ENCODE measurements around the gene ANTXR1.

The ANTXR1 gene

DNA sequence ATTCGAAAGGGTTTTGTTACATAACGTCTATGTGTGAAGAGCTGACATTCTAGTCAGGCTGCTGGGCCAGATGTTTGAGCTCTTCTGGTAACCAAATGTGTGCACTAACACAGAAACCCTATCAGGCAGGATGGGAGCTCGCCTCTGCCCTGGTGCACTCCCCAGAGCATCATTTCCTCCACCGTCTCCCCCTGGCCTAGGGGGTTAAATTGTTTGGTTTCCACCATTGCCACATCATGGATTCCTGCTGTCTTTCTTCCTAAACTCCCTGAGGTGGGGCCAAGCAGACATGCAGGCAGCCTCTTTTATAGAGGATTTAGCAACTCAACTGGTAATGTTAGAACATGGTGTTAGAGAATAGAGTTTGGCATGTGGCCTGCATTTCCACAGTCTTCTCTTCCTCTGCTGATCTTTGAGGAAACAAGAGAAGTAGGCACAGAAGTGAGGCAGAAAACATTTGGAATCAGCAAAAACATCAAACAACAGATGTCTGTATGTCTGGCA is 87.3 kb downstream of the ANTXR1 start:
- no peak for DNase-seq

DNA sequence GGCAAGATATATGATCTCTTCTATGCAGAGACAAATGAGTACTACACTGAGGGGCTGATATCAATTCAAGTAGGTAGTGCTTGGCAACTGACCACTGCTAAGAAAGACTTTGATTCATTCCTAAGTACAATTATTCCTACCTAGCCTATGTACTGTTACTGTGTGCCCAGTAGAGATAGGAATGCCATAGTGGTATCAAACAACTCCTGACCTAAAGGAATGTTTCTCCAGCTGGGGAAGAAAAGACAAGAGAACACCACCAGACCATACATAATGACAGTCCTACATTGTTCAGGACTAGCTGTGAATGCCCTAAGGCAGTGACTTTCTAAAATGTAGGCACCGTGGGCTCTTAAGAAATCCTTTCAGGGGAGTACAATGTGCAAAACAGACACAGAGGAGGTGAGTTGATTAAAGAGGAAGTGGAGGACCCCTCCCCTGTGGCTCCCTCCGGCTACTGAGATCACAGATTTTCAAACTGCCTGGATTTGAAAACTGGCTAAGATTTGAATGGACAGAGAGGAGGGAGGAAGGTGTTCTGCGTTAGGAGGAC is 89.1 kb downstream of the ANTXR1 start:
- DNase-seq: no peak

DNA sequence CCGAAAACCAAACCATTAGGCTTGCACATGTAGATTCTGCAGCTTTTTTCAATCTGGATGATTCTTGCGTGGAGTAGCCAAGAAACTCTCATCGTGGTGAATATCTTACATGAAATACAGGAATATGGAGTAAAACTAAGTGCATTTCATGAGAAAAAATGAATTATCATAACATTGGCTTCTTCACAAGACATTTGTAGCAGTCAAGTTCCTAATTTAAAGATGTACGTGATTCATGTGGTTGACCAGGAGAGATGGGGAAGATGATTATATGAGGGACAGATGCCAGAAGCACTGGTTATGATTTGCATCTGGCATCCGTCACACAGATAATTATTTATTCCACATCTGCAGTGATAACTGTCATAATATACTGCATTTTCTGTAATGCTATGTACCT is 90.4 kb downstream of the ANTXR1 start:
- DNase-seq: no peak

DNA sequence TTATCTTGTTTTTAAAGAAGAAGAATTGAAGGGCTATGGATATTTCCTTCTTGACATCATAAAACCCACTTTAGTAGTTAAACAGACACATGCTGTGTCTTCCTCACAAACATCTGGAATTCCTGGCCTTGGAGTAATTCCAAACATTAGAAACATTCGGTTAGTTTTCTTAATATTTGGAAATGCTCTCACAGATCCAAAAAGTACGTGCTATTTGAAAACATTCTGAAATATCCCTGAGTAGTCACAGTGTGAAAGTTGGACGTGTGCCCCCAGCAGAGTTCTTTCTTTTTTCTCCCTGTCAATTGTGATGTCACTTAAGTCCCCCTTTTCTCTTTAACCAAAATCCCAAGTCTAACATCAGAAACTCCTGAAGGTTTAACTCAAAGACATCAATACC is 91.3 kb downstream of the ANTXR1 start:
- no peak for DNase-seq

DNA sequence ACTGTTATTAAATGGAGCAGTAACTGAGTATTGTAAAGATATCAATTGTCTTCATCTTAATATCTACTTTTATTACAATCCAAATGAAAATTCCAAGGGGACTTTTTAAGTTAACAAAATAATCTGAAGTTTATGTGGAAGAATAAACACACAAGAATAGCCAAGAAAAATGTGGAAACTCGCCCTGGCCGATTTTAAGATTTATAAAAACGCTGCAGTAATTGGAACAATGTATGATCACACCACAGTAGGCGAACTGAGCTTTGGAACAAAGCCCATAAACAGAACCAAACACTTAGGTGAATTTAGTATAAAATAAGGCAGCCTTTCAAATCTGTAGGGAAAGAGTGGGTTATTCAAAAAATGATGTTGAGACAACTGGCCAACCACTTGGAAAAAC is 96.3 kb downstream of the ANTXR1 start:
- DNase-seq: no peak

DNA sequence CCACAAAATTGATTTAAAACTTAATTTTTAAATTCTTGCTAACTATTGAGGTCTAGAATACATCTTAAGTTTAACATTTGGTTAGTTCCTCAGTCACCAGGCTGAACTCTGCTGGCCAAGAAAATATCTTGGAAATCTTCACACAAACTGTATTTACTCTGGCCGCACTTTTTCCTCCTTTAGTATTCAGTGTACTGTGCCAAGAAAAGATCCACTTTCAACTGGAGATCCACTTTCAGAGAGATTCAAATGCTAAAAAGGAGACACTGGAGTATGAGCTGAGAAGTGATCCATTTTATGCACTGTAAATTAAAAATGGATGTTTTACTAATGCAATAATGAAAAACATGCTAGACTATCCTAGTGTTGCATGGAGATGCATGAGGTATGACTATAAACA is 98.1 kb downstream of the ANTXR1 start:
- no peak for DNase-seq

DNA sequence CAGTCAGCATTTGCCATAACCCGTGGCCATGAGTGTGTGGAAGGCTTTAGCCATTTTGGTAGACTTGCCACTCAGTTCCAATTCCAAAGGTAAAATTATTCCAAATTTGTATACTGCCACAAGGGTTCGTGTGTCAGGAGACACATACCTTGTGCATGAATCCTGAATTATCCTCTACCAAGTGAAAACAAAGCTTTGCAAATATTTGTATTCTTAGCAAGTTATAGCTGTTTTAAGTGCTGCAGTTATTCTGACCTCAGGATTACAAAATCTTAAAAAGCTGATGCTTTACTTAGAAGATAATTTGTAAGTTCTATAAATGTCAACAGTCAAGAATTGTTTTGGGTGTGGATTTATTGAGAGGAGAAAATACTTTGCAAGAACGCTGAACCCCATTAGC is 100.6 kb downstream of the ANTXR1 start:
- DNase-seq: no peak

DNA sequence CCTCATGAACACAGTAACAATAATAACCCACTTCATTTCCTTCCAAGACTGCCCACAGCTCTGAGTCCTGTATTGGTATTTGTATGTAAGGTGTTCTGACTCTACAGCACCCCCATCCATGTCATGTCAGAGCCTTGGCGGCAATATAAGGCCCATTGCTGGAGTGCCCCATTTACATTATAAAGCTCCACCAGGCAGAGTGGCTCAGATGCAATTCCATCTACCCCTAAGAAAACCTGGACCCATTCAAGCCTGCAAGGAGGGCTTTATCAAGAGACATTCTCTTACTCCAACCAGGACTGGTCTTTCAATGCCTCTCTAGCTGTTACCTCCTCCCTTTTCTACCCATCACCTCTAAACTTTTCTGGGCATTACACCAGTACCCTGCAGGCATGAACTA is 101.6 kb downstream of the ANTXR1 start:
- no peak for DNase-seq

DNA sequence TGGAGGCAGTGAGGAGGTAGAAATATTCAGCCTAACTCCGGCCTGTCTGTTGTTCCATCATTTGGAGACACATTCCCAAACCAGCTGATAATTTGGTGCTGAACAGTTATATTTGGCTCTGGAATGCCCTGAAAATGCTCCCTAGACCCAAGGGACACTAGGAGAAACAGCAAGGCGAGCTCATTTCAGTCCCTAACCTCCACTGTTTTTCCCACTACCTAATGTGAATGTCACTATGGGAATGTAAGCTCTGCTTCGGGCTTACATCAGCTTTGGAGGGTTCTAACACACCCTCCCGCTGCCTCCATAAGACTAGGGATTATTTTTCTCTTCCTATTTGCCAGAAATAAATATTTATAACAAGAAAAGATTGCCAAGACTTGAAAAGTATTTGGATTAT is 103.5 kb downstream of the ANTXR1 start:
- no peak for DNase-seq

DNA sequence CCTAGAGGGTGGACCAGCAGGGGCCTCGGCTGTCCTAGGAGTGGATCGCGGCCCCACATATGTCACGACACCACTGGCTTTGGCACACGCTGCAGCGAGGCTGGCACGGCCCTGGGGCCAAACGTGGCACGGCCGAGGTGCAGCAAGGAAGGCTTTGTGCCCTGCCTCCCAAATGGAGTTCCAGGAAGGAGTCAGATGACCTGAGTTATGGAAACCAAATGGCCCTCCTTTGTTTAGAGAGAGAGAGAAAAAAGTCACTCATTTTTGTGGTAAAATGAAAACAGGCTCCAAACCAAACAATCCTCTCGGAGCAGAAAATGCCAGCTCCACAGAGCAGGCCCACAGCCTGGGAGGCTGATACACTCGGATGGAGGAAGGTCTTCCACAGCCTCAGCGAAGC is 105.6 kb downstream of the ANTXR1 start:
- no peak for DNase-seq

DNA sequence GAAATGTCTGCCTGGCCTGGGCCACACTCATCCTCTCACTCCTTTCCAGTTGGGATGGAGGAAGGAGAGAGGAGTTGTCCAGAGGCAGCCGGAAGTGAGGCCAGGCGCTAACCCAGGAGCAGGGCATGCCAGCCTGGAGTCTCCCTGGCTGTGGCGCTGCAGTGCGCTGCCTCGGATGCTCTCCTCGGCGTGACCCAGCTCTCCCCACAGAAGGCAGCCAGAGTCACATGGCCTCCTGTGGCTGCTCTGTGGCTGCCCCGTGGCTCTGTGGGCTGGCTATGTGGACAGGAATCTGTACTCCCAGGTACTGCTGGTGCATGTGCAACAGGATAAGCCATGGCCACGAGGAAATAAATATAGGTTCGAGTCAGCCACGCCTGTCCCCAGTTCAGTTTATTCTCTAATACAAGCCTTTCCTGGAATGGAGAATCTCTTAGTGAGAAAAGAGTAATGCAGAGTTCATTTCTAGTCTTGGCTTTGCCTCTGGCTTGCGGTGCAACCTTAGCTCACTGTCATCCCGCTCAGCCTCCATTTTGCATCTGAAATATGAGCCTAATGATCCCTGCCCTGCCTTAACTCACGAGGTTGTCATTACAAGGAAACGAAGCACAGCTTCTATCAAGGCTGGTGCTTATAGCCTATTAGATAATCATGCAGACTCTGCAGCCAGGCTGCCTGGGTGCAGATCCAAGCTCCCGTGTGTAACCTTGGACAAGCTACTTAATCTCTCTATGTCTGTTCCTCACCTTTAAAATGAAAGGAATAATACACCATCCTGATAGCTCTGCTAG is 106.3 kb downstream of the ANTXR1 start:
- DNase-seq: no peak

DNA sequence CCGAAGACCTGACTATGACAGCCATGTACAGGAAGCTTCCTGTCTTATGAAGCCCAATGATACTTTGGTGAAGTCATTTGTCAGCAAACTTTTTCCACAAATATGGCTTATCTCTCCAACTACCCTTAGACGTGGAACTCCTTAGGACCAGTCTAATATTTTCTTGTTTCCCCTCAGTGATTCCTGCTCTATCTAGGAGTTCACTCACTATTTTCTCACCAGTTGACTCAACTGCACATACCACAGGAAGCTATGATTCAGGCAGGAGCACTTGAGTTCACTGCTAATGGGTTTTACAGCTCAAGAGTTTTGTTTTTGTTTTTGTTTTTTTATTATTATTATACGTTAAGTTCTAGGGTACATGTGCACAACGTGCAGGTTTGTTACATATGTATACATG is 109.3 kb downstream of the ANTXR1 start:
- no peak for DNase-seq

DNA sequence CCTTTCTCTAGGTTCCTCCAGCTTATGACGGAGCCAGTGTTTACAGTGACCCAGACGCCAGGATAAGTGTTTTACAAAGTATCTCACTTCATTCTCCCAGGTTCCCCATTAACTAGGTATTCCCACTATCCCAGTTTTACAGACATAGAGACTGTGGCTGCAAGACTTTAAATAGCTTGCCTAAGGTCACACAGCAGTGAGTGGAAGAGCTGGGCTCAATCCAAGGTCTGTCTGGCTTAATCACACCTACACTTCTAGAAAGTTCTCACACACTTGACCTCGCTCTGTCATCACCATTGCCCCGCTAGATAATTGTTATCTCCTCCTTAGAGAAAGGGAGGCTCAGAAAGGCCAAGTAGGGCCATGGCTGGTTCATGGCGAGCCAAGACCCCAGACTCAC is 110.2 kb downstream of the ANTXR1 start:
- no peak for DNase-seq

DNA sequence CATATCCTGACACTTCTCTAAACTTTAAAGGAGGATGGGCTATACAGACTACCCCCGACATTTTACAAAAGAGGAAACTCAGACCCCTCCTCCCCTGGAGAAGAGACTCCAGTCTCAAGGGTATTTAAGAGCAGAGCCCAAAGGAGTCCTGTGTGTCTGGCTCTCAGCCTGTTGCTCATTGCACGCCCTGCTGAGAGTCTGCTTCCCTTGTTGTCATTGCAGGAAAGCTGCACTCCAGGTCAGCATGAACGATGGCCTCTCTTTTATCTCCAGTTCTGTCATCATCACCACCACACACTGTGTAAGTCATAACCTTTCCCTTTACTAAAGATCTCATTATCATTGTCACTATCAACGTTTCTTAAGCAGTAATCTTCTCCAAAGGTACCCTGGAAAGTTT is 111.4 kb downstream of the ANTXR1 start:
- DNase-seq: no peak

DNA sequence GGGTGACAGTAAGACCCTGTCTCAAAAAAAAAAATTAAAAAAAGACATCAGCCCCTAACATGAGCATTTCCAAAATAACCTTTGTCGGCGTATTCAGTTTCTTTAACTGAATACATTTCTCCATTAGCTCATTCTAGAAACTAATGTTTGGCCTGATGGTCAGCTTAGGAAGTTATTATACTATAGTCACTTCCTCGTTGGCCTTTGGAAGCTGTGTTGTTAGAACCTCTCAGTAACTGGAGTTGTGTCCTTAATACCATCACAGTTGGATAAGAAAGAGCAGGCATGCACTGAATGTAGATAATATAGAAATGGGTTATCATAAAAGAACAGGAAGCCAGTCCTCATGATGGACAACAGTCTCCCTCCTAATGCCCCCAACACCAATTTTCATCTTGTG is 112.8 kb downstream of the ANTXR1 start:
- DNase-seq: no peak

DNA sequence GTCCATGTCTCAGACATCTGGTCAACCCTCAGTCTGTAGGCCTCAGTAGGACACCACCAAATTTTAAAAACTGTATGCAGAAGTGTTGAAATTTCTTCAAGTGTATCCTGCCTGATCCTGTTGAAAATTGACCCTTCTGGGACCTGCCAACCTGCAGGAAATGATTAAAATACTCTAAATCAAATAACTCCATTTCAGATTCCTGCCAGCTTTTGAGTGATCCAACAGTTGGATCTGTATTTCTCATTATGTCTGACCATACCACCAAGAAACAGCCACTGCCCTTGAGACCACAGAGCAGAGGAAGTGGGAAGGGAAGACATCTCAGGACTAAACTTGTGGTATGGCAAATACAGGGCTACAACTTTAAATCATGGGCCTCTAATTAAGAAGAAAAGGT is 113.4 kb downstream of the ANTXR1 start:
- no peak for DNase-seq

DNA sequence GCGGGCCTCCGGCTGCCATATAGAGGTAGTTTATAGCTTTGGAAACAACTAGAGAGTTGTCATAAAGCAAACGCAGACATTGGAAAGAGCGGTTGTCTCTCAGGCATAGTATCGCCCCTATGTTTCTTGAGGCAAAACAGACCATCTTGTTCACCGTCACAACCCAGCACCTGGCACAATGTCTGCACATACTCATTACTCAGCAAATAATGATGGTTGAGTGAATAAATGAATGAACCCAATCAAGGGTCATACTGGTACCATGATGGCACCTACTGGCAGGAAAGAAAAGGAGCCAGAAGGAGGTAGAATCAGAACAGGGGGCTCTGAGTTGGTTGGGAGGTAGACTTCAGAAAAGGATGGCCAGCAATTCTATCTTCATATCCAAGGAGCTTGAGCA is 118.5 kb downstream of the ANTXR1 start:
- DNase-seq: no peak

DNA sequence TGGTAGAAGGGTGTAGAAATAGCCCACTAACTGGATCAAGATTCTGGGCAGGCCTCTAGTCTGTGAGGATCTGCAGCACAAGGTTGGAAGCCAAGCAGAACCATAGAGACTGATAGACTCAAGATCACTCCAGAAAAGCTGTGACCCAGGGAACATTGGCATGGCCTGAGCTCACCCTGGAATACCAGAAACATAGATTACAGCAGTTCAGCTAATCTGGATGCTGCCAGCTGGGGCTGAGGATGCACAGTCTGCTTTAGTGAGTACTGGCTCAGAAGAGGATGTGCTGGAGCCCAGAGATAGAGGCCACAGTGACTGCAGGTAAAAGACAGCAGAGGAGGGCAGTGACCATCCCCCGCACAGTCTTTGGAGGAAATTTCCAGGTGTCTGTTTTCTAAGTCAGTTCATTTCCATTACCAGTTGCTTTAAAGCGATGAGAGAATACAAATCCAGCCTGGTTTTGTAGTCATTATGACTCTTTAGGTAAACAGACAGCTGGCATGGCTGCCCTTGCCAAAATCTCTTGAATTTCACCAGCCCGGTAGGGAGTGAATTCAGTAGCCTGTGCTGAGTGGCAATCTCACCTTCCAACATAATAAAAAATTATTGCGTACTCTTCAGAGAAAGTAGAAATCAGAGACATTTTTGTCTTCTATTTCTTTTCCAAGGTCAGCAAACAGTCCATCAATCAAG is 119.2 kb downstream of the ANTXR1 start:
- no peak for DNase-seq

DNA sequence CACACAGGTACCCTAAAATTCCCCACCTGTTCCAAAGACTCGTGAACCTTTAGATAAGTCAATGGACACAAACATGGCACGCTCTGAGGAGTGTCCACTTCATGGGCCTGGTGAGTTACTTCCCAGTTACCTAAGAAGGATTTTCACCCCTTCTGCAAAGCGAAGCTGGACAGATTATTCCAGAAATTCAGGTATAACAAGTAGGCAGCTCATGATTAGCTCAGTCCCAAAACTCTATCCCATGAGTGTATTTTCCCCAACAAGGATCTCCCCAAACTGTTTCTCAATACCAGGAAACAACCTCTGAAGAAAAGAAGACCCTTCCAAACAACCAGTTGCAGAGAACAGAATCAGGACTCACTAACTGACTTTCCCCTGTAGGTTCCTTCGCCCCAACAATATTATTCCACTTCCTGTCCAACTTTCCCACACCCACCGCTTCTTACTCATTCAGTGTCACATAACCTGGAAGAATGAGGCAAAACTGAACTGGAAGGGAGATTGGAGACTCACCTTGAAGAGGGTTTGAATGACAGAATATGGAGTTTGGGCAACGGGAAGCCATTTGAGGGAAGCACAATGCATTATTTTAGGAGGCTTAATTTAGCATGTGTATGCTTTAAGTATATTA is 120.1 kb downstream of the ANTXR1 start:
- no peak for DNase-seq

DNA sequence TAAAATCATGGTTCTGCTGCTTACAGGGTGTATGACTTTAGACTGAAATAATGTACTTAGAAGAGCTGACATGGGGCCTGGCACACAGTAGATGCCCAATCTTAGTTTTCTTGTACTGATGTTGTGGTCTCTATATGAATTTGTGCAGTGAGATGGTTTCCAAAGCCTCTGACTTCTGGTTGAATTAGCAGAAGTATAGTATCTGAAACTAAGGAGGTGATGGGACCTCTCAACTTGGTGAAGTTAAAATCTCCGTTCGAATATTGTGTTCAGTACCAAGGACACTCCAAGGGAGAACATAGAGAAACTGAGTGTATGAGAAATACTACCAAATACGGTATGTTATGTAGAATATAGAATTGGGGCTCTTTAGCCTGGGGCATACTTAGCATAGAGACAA is 120.9 kb downstream of the ANTXR1 start:
- no peak for DNase-seq

DNA sequence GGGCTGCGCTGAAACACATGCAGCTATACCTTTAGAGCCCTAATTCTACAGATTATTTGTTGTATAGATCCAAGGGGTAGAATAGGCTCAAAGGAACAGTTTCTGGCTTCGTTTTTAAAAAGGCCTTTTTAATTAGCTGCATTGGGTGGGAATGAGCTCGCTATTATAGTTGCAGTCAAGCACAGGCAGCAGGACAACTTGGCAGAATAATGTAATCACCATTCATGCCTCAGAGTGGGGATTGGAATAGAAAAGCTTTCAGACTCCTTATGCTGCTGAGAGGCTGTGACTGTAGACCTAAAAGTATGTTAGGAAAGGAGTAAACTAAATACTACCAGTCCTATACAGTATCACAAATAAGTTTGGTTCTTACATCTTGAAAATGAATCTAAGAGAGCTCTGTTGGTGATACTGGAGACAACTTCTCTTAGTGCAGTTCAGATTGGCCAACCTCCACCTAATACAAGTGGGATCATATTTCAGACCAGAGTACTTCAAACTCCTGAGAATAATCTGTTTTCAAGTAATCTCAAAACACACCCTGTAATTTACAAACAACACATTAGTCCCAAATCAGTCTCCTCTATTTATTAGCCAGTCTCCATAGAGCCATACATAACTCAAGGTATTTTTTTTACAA is 121.4 kb downstream of the ANTXR1 start:
- DNase-seq: peak; percentile 75

DNA sequence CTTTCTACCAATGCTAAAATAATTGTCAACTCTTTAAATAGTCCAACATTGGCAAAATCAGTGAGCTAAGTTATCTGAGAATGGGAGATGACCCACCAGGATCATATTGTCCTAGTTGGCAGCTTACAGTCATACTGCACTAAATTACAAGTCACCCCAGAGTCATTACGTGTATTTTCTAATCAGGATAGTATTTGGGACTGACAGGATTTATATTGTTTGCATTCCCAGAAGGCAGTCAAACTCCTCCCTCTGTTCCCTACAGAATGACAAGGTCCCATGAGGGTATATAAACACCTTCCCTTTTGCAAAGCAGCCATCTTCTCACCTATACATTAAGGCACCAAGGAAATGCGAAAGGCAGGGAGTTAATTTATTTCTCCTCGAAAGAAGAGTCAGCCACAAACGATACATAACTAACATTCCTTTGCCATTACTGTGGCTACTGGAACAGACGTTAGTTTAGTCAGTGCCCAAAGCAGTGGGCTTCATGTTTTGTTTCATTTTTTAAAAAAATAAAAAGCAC is 125.3 kb downstream of the ANTXR1 start:
- no peak for DNase-seq
